Activated effector memory CD4-positive, alpha-beta T cell treated with Interleukin-2 at 50 U/mL for 16 hours (primary cell): ENCODE data around the gene CRB3.

Experiments used
- DNase-seq: peaks from one replicate; pipeline ENCODE4 v3.0.0-alpha.2; 2020

Gene CRB3

DNA sequence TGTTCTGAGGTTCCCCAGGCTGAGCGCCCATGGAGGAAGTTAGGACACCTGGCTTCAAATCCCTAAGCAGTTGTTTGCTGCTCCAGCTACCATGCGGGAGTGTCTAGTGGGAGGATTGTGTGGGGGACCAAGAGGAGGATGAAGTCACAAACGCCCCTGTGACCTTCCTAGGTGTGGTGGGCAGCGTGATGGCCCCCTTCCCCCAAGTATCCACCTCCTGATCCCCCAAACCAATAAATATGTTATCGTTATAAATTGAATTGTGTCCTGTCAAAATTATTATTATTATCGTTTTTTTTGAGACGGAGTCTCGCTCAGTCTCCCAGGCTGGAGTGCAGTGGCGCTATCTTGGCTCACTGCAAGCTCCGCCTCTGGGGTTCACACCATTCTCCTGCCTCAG lies 30.4 kb upstream of the CRB3 start, which contains the start of gene SLC25A41:
Gene SLC25A41, minus strand, starts transcription at position 101 of the 400 bp plus-strand sequence. Its CDS starts 70 bp downstream, at position 31.
- no peak for DNase-seq

DNA sequence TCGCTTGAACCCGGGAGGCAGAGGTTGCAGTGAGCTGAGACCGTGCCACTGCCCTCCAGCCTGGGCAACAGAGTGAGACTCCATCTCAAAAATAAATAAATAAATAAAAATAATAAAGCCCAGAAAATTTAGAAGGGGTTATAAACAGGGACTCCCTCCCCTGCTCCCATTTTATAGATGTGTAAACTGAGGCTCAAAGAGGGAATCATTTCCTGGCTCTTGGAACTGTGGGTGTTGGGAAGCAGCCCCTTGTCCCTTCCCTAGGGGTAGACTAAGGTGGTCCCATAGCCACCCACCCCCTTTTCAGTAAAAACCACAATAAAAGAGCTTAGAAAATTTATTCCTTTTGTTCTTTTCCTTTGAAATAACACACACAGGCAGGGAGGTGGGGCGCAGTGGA lies 24.3 kb upstream of the CRB3 start:
- no peak for DNase-seq

DNA sequence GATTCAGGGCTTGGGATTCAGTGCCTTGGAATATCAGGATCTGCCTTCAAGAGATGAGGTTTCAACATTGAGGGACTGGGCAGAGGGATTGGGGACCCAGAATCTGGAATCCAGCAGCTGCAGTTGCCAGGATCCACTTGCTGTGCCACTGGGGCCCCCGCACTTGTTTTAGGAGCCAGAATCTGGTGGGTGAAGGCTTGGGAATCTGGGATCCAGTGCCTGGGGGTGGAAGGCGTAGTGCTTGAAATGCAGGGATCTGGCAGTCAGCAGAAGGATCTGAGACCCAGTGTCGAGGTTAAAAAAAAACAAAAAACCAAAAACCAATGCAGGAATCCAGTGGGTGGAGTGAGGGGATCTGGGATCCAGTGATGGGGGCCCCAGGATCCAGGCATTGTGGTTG lies 23.2 kb upstream of the CRB3 start:
- DNase-seq, result no peak

DNA sequence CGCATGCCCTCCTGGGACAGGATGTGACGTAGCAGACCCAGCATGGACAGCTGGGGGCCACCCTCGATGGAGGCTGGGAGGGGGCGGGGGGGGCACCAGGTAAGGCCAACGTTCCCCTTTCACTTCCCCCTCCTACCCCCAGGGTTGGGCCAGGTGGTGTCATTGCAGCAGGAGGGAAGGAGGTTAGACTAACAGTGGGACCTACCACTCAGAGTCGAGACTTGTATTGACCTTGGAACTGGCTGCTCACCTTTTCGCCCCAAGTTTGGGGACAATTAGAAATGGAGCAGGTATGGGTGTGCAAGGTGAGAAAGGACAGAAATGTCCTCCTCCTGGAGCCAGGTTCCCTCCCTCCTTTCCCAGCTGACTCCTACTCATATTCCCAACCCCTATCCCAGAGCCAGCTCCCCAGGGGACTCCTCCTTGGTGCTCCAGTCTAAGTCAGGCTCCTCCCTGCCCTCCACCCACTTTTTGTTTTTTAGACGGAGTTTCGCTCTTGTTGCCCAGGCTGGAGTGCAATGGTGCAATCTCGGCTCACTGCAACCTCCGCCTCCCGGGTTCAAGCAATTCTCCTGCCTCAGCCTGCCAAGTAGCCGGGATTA lies 21.9 kb upstream of the CRB3 start:
- no peak for DNase-seq

DNA sequence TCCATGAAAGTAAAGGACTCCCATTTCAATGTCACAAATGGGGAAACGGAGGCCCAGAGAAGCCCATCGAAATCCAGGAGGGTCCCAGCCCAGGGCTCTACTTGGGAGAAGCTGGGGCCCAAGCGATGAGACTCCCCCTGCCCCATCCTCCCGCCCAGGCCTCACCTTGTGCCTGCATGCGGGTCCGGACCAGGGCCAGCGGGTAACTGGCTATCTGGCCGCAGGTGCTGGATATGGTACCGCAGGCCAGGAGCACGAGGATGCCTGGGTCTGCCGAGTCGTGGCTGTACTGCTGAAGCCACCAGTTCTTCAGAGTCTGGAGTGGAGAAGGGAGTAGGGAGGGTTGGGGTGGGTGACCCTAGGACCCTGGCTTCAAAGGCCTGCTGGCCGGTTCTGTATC lies 20.1 kb upstream of the CRB3 start:
- no peak for DNase-seq

DNA sequence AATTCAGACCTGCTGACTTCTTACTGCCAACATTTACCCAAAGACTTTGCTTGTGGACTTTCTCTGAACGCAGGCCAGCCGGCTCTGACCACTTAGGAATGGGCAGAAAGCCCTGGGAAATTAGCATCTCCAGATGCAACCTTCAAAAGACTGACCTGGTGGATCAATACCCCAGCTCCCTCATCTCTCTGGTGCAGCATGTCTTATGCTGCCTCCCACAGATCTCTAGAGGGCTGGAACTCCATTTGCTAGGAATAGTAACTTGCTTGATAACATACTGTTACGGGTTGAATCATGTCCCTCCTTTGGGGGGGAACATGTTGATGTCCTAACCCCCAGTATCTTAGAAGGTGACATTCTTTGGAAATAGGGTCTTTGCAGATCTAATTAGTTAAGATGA lies 17.6 kb upstream of the CRB3 start:
- no peak for DNase-seq

DNA sequence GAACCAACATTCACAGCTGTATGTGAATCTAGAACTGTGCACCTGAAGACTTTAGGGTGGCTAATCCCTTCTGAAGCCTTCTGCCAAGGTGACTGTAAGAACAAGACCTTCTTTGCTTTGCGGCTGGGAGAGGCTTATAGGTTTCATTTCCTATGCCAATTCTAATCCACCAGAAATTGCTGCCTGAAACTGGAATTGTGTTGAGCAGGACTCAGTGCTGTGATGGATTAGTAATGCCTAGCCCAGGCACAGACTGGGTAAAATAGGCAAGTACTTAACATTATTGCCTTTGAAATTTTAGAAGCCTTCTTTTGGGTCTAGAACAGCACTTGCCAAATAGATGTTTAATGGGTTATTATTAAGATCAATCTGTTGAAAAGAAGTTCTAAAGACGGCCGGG lies 16.0 kb upstream of the CRB3 start:
- no peak for DNase-seq

DNA sequence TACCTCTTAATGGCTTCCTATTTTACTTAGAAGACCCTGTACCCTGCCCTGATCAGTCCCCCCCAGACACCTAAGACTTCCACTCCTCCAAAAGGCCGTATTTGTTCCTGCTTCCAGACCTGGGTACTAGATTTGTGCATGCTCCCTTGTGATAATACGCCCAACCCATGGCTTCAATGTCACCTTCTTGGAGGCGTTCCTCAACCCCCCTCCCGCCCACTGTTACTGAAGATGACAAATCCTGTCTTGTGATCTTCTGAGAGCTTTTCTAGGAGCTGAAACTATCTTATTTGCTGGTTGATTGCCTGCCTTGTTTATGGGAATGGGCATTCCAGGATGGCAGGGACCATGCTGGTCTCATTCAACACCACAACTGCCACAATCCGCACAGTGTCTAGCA lies 13.9 kb upstream of the CRB3 start:
- DNase-seq, result no peak

DNA sequence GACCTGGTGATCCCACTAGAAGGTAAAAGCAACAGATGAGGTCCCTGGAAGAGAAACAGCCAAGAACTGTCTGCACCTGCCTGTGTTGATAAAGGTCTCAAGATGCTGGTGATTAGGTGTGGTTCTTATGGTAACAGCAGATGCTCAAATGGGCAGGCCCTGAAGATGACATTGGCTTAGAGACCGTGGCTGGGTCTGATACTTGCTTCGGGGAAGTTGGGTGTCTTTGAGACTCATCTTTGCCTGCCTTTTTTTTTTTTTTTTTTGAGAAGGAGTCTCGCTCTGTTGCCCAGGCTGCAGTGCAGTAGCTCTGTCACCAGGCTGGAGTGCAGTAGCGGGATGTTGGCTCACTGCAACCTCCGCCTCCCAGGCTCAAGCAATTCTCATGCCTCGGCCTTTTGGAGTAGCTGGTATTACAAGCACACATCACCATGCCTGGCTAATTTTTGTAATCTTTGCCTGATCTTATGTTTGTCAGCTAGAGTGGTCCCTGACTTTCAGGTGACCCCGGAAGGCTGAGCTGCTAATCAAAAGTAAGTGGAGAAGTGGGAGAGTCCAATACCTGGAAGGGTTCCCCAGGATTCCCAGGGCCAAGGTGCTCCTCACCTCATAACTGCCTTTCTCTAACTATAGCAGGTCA lies 12.4 kb upstream of the CRB3 start:
- no peak for DNase-seq

DNA sequence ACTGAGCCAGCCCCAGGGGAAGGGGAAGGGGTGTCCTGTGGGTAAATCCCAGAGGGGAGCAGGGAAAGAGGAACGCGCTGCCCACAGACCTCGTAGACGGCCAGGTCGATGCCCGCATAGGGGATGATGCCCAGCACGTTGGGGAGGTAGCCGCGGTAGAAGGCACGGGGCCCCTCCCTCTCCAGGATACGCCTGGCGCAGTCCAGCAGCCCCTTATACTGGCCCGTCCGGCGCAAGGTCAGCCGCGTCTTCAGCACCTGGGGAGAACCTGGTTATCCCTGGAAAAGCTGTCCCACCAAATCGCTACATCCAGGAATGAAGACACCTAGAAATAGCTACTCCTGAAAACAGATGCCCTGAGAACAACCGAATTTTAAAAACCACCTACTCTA lies 11.9 kb upstream of the CRB3 start:
- no peak for DNase-seq

DNA sequence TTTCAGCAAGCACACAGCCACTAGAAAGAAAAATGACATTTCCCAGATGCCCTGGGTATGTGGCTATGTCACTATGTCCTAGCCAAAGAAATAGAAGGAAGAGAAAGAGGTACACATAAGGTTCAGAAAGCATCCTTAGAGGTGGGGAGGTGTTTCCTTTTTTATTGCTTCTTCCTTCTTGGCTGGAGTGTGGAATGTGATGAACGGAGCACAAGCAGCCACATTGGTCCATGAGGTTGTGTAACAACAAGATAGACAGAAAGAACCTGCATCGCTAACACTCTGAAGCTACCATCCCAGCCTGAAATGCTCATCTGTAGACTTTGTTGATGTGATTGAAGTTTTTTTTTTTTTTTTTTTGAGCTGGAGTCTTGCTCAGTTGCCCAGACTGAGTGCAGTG lies 11.2 kb upstream of the CRB3 start:
- DNase-seq, result no peak

DNA sequence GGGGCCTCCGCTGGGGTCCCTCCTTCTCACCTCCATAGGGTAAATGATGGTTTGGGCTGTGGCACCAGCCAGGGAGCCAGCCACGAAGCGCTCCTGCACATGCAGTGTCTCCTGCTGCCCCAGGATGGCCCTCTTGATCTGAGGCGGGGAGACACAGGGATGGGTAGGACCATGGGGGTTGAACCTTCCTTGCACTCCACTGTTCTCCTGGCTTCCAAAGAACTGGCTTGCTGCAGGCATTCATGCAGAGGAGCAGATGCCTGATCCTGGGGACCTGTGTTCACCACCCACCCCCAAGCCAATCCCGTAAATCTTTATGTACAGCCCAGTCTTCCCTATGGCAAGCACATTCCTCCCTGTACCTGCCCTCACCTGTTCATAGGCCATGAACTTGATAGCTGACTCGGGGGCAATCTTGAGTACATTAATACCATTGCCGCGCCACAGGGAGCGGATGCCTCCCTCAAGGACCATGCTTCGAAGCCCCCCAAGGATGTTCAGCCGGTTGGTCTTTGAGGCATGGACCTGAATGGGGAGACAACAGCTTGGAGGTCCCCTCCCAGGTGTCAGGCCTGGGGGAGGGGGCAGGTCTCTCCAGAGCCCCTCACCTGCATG lies 10.0 kb upstream of the CRB3 start:
- no peak for DNase-seq

DNA sequence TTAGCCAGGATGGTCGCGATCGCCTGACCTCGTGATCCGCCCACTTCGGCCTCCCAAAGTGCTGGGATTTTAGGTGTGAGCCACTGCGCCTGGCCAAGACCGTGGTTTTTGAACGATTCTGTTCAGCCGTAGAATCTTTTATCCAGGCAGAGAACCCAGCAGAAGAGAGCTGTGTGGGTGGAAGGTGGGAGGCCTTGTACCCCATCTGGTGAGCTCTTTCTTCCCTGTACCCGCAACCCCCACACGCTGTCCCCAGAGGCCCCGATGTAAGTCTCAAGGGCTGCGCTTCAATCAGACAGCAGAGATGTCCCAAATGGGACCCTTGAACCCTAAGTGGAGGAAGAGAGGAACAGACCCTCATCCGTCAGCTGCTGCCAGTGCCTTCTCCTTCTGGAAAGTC lies 8.1 kb upstream of the CRB3 start:
- DNase-seq, result no peak

DNA sequence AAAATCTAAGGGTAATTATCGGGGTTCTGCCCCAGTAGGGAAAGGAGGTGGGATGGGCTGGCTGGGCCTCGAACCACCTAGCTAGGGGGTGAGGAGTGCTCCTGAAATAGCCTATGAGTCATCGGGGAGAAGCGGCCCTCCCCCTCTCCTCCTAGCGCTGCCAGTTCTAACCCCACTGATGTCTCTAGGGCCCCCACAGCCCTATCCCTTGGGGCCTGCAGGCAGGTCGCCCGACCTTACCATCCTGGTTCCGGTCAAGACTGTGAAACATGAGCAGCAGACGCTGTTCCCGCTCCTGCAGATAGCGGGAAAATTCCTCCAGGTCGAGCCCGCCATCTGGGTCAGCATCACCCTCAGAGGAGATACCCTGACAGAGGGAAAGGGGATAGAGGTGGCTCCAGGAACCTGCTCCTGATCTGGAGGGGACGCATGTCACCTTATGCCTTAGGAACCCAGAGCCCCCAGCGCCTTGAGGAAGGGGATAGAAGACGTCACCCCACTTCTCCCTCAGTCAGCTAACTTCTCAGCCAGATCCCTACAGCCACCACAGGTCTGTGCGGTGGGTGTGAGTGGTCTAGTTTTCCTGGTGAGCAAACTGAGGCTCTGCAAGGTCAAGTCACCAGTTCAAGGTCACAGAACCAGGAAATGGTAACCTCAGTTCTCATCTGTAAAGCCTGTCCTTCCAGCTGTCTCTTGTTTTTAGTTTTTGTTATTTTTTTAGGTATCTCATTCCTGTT lies 5.9 kb upstream of the CRB3 start:
- DNase-seq, result no peak

DNA sequence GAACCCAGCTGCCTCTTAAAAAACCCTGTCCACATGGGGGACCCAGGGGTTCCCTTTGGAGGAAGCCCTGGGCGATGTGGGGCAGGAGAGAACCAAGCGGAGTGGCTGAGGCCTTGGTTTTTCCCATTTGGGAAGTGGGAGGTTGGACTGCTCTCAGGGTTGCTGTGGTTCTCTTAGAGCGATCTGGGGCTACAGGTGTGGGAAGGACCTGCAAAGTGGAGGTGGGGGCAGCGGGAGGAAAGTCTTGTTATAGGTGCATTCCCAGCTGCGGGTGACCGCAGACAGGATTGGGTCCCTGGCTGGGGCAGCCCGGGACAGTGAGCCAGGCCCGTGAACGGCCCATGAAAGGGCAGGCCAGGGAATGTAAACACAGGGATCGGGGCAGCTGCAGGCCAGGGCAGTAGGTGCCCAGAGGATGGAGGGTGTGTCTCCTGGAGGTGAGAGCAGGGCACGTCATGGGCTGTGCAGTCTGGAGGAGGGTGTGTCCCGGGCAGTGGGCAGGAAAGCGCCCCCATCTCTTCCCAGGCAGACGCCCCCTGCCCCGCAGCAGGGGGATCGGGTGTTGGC lies 5.3 kb upstream of the CRB3 start:
- no peak for DNase-seq

DNA sequence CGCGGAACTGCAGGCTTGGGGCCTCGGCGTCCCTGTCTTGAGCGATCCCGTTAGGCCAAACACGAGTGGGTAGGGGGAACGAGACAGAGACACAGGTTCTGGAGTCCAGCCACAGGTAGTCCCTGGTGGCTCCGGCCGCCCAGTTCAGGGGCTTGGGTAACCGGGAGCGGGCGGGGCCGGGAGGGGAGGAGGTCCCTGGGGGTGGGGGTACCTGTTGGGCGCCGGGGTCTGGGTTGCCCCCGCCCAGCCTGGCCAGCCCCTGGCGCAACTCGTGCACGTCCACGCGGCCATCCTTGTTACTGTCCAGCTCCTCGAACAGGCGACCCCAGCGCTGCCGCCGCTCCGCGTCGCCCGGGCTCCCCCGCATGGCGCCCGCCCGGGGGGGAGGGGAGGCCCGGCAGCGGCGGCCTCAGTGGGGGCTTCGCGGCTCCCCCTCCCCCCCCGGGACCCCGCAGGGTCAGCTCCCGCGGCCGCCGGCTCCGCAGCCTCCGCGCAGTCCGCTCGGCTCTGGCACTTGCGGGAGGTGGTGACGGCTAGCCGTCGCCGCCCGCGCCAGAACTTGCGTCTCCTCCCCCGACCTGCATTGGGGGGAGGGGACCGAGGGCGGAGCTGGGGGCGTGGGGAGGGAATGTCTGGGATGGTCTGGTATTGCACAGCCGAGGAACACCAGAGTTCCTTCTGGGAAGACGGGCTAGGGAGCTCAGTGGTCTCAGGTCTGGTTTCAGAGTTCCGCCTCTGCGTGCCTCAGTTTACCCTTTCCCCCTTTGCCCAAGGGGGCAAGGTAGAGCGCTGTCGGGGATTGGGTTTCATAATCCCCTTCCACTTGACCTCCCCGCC lies 4.6 kb upstream of the CRB3 start, which contains the start of gene SLC25A23:
Gene SLC25A23, minus strand, starts transcription at position 531 of the 837 bp plus-strand sequence. Its CDS starts 164 bp downstream, at position 367.
- peak; percentile 31 for DNase-seq

DNA sequence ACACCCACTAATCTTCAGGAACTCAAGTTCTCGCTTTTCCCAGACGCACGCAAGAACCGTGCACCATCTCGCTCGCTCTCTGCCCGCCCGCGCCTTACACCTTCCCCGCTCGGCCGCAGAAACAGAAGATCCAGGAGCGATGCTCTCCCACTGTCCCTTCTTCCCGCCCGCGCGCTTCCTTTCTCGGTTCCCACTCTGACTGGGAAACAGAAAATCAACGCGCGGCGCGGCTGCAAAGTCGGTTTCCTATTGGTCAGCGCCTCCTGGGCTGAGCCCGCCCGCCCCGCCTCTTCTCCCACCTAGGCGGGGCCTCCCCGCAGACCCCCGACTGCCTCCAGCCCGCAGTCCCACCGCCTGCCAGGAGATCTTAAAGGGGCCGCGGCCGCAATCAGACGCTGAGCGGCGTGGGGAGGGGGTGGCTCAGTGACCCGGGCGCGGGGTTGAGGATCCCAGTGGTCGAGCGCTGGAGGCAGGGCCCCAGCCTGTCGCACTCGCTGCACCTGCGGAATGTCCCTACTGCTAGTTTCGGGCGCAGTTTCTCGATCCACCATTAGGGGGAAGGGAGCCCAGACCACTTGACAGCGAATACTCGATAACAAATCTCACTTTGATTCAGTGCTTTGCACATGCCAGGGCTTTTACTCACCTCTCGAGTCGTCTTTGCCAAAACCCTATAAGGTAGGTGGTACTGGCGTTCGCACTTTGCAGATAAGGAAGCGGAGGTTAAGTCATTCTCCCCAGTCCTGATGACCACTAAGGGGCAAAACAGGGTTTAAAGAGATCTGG lies 3.8 kb upstream of the CRB3 start:
- DNase-seq, result peak; percentile 96

DNA sequence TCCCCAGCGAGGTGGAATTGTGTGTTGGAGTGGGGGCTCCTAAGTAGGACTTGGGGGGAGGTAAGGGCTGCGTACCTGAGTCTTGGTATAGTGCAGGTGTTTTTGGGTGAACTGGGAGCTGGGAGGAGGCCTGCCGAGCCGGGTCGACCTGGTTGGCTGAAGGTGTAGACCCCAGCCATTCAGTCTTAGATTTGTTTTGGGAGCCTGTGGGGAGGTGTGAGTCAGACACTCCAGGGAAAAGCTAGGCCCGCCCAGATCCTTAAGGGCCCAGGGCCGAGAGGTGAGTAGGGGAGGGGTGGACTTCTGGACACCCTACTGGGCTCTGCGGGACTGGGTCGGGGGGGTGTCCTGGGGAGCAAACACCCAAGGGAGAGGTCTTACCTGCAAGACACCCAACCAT lies 935 bp downstream of the CRB3 start:
- DNase-seq, result no peak

DNA sequence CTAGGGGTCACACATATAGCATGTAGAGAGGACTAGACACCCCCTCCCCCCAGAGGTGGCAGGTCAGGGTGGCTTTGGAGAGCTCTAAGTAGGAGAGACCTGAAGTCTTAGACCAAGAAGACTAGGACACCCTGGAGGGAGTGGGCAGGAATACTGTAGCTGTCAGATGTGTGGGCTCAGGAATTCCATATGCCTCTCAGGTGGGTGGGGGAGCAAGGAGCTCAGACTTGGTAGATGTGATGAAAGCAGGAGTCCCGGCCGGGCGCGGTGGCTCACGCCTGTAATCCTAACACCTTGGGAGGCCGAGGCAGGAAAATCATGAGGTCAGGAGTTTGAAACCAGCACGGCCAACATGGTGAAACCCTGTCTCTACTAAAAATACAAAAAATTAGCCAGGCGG lies 1.6 kb downstream of the CRB3 start:
- no peak for DNase-seq

DNA sequence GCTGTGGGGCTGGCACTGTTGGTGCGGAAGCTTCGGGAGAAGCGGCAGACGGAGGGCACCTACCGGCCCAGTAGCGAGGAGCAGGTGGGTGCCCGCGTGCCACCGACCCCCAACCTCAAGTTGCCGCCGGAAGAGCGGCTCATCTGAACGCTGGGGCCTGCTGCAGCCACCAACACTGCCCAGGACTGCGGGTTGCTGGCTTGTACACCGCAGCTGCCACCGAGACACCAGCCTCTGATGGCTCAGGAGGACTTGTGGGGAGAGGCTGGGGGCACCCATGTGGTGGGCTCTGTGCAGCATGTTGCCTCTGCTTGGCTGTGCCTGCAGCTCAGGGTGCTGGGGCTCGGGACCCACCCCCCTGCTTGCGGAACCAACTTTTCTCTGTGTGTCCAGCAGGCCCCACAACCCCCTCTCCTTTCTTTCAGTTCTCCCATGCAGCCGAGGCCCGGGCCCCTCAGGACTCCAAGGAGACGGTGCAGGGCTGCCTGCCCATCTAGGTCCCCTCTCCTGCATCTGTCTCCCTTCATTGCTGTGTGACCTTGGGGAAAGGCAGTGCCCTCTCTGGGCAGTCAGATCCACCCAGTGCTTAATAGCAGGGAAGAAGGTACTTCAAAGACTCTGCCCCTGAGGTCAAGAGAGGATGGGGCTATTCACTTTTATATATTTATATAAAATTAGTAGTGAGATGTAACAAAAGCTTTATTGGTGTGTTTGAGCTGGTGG lies 2.6 kb downstream of the CRB3 start:
- no peak for DNase-seq

DNA sequence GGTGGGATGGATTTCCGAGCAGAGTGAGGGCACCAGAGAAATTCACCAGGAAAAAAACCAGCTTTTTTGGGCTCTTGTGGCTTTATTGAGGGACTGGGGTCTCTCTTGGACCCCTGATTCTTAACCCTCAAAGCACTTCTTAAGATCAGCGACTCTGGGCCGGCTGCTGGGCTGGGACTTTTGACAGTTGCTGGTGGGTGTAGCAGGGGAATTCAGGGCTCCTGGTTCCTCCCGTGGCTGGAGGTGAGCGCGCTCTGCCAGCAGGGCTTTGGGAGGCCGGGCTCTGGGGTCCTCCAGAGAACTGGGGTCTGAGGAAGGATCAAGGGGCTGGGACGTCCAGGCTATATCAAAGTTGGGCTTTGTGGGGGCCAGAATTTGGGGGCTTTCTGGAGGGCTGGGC lies 3.3 kb downstream of the CRB3 start:
- DNase-seq, result no peak
